ENCODE data around the gene RNLS. TPM values are rescaled to one million over a fixed set of nuclear protein-coding genes. Genes with fewer than 3 reads are reported as not detected.
"Not testable (repeated sequence)": the region's sequence is repeated elsewhere in the genome, so short reads cannot be mapped to it uniquely, and the experiment has no call there.

RNLS gene
- total RNA-seq, 1 donor from 2014 or later = 13.3 TPM

- Histone ChIP-seq H3K4me3 (no peak overlapping the region), H3K27me3 (no peaks in the 10 kb centered on the region), H3K36me3 (no peaks in the 10 kb centered on the region), H3K9me3 (no peaks in the 10 kb centered on the region), H3K4me1 (peaks cover 13% of the 10 kb centered on the region), H3K27ac (no peak overlapping the region)
- DNase-seq (ENCODE audit: extremely low spot score in 2 of 2) = no peak
- no peak for TF ChIP-seq CTCF (IDR thresholded peaks at IDR 0.05)
- no peak for TF ChIP-seq POLR2A (IDR thresholded peaks at IDR 0.05)
- no peak for TF ChIP-seq POLR2AphosphoS5 (IDR thresholded peaks at IDR 0.05; ENCODE audit: insufficient read depth in 1 of 2, low read depth in 1 of 2)
- intact Hi-C loops (cut with DNase I) = no loop called here
These were observed 304.2 kb downstream of the RNLS start for GRCh38 chr10:88278912-88279311.

- H3K27me3 ChIP-seq; intact Hi-C loops (cut with DNase I); H3K36me3 ChIP-seq; H3K4me3 ChIP-seq; H3K4me1 ChIP-seq; H3K9me3 ChIP-seq; H3K27ac ChIP-seq; DNase-seq (ENCODE audit: extremely low spot score in 2 of 2): not testable (repeated sequence)
These were observed 306.2 kb downstream of the RNLS start for GRCh38 chr10:88276945-88277344.

- no peak for TF ChIP-seq POLR2A (IDR thresholded peaks at IDR 0.05)
- no peak for TF ChIP-seq CTCF (IDR thresholded peaks at IDR 0.05)
- TF ChIP-seq POLR2AphosphoS5 (IDR thresholded peaks at IDR 0.05; ENCODE audit: insufficient read depth in 1 of 2, low read depth in 1 of 2) = no peak
- intact Hi-C loops (cut with DNase I) = no loop called here
- H3K27me3 ChIP-seq = no peaks in the 10 kb centered on the region
- H3K27ac ChIP-seq = no peak overlapping the region
- DNase-seq (ENCODE audit: extremely low spot score in 2 of 2) = no peak
- H3K4me3 ChIP-seq = no peak overlapping the region
- no peaks in the 10 kb centered on the region for H3K9me3 ChIP-seq
- peaks cover 12% of the 10 kb centered on the region for H3K4me1 ChIP-seq
- H3K36me3 ChIP-seq = no peaks in the 10 kb centered on the region
These were observed 308.8 kb downstream of the RNLS start for GRCh38 chr10:88274286-88274685.

- TF ChIP-seq POLR2AphosphoS5 (IDR thresholded peaks at IDR 0.05; ENCODE audit: insufficient read depth in 1 of 2, low read depth in 1 of 2) (no peak), CTCF (IDR thresholded peaks at IDR 0.05) (no peak), POLR2A (IDR thresholded peaks at IDR 0.05) (no peak)
- no peaks in the 10 kb centered on the region for H3K9me3 ChIP-seq
- DNase-seq (ENCODE audit: extremely low spot score in 2 of 2) = no peak
- no peak overlapping the region for H3K4me3 ChIP-seq
- intact Hi-C loops (cut with DNase I) = no loop called here
- H3K27ac ChIP-seq = no peak overlapping the region
- no peaks in the 10 kb centered on the region for H3K27me3 ChIP-seq
- H3K4me1 ChIP-seq = peaks cover 12% of the 10 kb centered on the region
- H3K36me3 ChIP-seq = no peaks in the 10 kb centered on the region
These were observed 309.6 kb downstream of the RNLS start for GRCh38 chr10:88273567-88273966.

- no peak overlapping the region for H3K27ac ChIP-seq
- TF ChIP-seq POLR2AphosphoS5 (IDR thresholded peaks at IDR 0.05; ENCODE audit: insufficient read depth in 1 of 2, low read depth in 1 of 2) (no peak), POLR2A (IDR thresholded peaks at IDR 0.05) (no peak), CTCF (IDR thresholded peaks at IDR 0.05) (no peak)
- peaks cover 12% of the 10 kb centered on the region for H3K4me1 ChIP-seq
- DNase-seq (ENCODE audit: extremely low spot score in 2 of 2) = no peak
- H3K9me3 ChIP-seq = no peaks in the 10 kb centered on the region
- no peaks in the 10 kb centered on the region for H3K36me3 ChIP-seq
- no peaks in the 10 kb centered on the region for H3K27me3 ChIP-seq
- H3K4me3 ChIP-seq = no peak overlapping the region
- intact Hi-C loops (cut with DNase I) = no loop called here
These were observed 311.2 kb downstream of the RNLS start for GRCh38 chr10:88271761-88272543.

Data from vagina (tissue), 2 donors.